H1 (cell line): ENCODE data around the gene CCDC197. TPM values are rescaled to one million over a fixed set of nuclear protein-coding genes. Genes with fewer than 3 reads are reported as not detected.

Source experiments
- CTCF ChIA-PET: fragments of 300-600 bp; sonication (Branson Sonifier 250); formaldehyde crosslinking; loops from one replicate; lab custom pipeline; 2021; ENCODE audit not compliant: partially characterized antibody; lab: Charles Lee
- POLR2A ChIA-PET: fragments of 300-600 bp; sonication (Branson Sonifier 250); formaldehyde crosslinking; loops from one replicate; lab custom pipeline; 2021; ENCODE audit warnings: inconsistent platforms; ENCODE audit not compliant: partially characterized antibody; lab: Charles Lee
- DNase-seq, 2 experiments: peaks; one replicate each; pipeline versions ENCODE4 v3.0.0 to v3.0.0-alpha.2; 2010 to 2022; ENCODE audit warnings: low spot score in 2 of 2, low read depth in 1 of 2, mixed read lengths in 1 of 2
- FAIRE-seq: peaks from 2 replicates; lab custom pipeline; 2011; peaks lifted over from hg19 to GRCh38; lab: Jason Lieb, UNC
- H2AFZ ChIP-seq: 2 replicates; pipeline ENCODE4 v1.8.1; 2012; ENCODE audit warnings: low read length, inconsistent platforms
- H2AK5ac ChIP-seq: 2 replicates; pipeline ENCODE4 v1.6.1; 2013; ENCODE audit warnings: low read depth, low read length
- H2BK120ac ChIP-seq: replicated peaks from 2 replicates; pipeline ENCODE3; 2013; ENCODE audit warnings: low read depth, low read length, inconsistent platforms
- H2BK12ac ChIP-seq: 2 replicates; pipeline ENCODE4 v1.6.1; 2013; ENCODE audit warnings: low read depth, low read length
- H2BK15ac ChIP-seq: 2 replicates; pipeline ENCODE4 v1.6.1; 2013; ENCODE audit warnings: low read length
- H2BK20ac ChIP-seq: 2 replicates; pipeline ENCODE4 v1.6.1; 2013; ENCODE audit warnings: low read length
- H2BK5ac ChIP-seq: 2 replicates; pipeline ENCODE4 v1.6.1; 2013; ENCODE audit warnings: low read depth, low read length
- H3K14ac ChIP-seq: 2 replicates; pipeline ENCODE4 v1.6.1; 2013; ENCODE audit warnings: inconsistent platforms; ENCODE audit not compliant: insufficient read length
- H3K18ac ChIP-seq: 2 replicates; pipeline ENCODE4 v1.6.1; 2013; ENCODE audit warnings: low read length; ENCODE audit errors: extremely low read depth
- H3K23ac ChIP-seq: 2 replicates; pipeline ENCODE4 v1.6.1; 2013; ENCODE audit warnings: inconsistent platforms; ENCODE audit not compliant: insufficient read length
- H3K23me2 ChIP-seq: 2 replicates; pipeline ENCODE4 v1.6.1; 2013; ENCODE audit warnings: low read depth, low read length
- H3K27ac ChIP-seq: 2 replicates; pipeline ENCODE4 v1.6.1; 2011; ENCODE audit warnings: low read depth, low read length, inconsistent platforms
- H3K27me3 ChIP-seq, 4 experiments: replicated peaks in 1 of 4; 1 replicate in 1 of 4; 2 replicates in 3 of 4; pipeline versions ENCODE4 v1.6.1 to v1.8.1; 2011 to 2013; ENCODE audit warnings: low read length in 3 of 4, mild to moderate bottlenecking in 3 of 4, inconsistent platforms in 2 of 4, mixed read lengths in 2 of 4, moderate library complexity in 1 of 4; ENCODE audit not compliant: control insufficient read depth in 3 of 4, insufficient read depth in 3 of 4; ENCODE audit errors: extremely low read depth in 1 of 4
- H3K36me3 ChIP-seq, 4 experiments: 2 replicates each; pipeline versions ENCODE4 v1.6.1 to v1.8.1; 2011 to 2013; ENCODE audit warnings: mild to moderate bottlenecking in 4 of 4, low read length in 3 of 4, moderate library complexity in 2 of 4, control low read depth in 1 of 4, inconsistent platforms in 1 of 4; ENCODE audit not compliant: insufficient read depth in 4 of 4, control insufficient read depth in 2 of 4
- H3K4ac ChIP-seq: replicated peaks from 2 replicates; pipeline ENCODE3; 2013; ENCODE audit warnings: low read length, low read depth, mixed read lengths, inconsistent platforms; ENCODE audit not compliant: insufficient read length
- H3K4me1 ChIP-seq, 4 experiments: replicated peaks in 1 of 4; 1 replicate in 1 of 4; 2 replicates in 3 of 4; pipeline versions ENCODE4 v1.6.1 to v1.8.1; 2011 to 2013; ENCODE audit warnings: low read length in 3 of 4, inconsistent platforms in 2 of 4, mixed read lengths in 1 of 4; ENCODE audit not compliant: insufficient read depth in 4 of 4, control insufficient read depth in 3 of 4
- H3K4me2 ChIP-seq, 2 experiments: 2 replicates each; pipeline versions ENCODE4 v1.6.1 to v1.8.1; 2011 to 2013; ENCODE audit warnings: low read depth in 2 of 2, low read length in 2 of 2, control low read depth in 1 of 2, inconsistent platforms in 1 of 2, mild to moderate bottlenecking in 1 of 2; ENCODE audit not compliant: insufficient read depth in 1 of 2
- H3K4me3 ChIP-seq, 4 experiments: fragments of 200-600, 300-600 bp in 1 of 4; sonication (generic), shearing (Covaris generic), sonication (Bioruptor Twin) in 1 of 4; 2 replicates each; pipeline versions ENCODE4 v1.5.1 to v1.8.1; 2011 to 2016; ENCODE audit warnings: low read length in 4 of 4, low read depth in 3 of 4, control low read depth in 2 of 4, inconsistent platforms in 2 of 4, mild to moderate bottlenecking in 2 of 4, mixed read lengths in 1 of 4, moderate library complexity in 1 of 4; ENCODE audit not compliant: insufficient read depth in 2 of 4; ENCODE audit errors: extremely low read depth in 1 of 4
- H3K56ac ChIP-seq: replicated peaks from 2 replicates; pipeline ENCODE3; 2013; ENCODE audit warnings: low read depth, mild to moderate bottlenecking, mixed read lengths, low read length, inconsistent platforms; ENCODE audit not compliant: insufficient read length
- H3K79me1 ChIP-seq: 2 replicates; pipeline ENCODE4 v1.6.1; 2013; ENCODE audit warnings: low read depth, low read length, control low read depth
- H3K79me2 ChIP-seq, 2 experiments: 2 replicates each; pipeline versions ENCODE4 v1.6.1 to v1.8.1; 2012 to 2013; ENCODE audit warnings: low read length in 2 of 2, mild to moderate bottlenecking in 2 of 2, inconsistent platforms in 1 of 2; ENCODE audit not compliant: insufficient read depth in 2 of 2, control insufficient read depth in 1 of 2
- H3K9ac ChIP-seq, 4 experiments: replicated peaks in 1 of 4; 1 replicate in 1 of 4; 2 replicates in 3 of 4; pipeline versions ENCODE4 v1.6.1 to v1.8.1; 2011 to 2013; ENCODE audit warnings: low read depth in 3 of 4, low read length in 3 of 4, control low read depth in 2 of 4, mild to moderate bottlenecking in 2 of 4, moderate library complexity in 2 of 4, inconsistent platforms in 1 of 4; ENCODE audit errors: extremely low read depth in 1 of 4
- H3K9me3 ChIP-seq, 2 experiments: 2 replicates each; pipeline versions ENCODE4 v1.6.1 to v1.8.1; 2012 to 2013; ENCODE audit warnings: mild to moderate bottlenecking in 2 of 2, moderate library complexity in 2 of 2, control low read depth in 1 of 2, inconsistent platforms in 1 of 2, low read depth in 1 of 2, low read length in 1 of 2, mixed read lengths in 1 of 2; ENCODE audit not compliant: insufficient read depth in 2 of 2
- H4K20me1 ChIP-seq, 2 experiments: replicated peaks in 1 of 2; 2 replicates each; pipeline versions ENCODE3 to v1.8.1; 2011 to 2013; ENCODE audit warnings: inconsistent platforms in 2 of 2, low read length in 2 of 2, mild to moderate bottlenecking in 1 of 2; ENCODE audit not compliant: insufficient read depth in 2 of 2, control insufficient read depth in 1 of 2
- H4K5ac ChIP-seq: 2 replicates; pipeline ENCODE4 v1.6.1; 2013; ENCODE audit warnings: low read length, low read depth, mixed read lengths, inconsistent platforms; ENCODE audit not compliant: insufficient read length
- H4K8ac ChIP-seq: 2 replicates; pipeline ENCODE4 v1.8.0; 2013; ENCODE audit warnings: mild to moderate bottlenecking, moderate library complexity, low read length, inconsistent platforms; ENCODE audit not compliant: insufficient read depth; ENCODE audit errors: extremely low read depth
- H4K91ac ChIP-seq: replicated peaks from 2 replicates; pipeline ENCODE3; 2013; ENCODE audit warnings: low read length, mixed read lengths, inconsistent platforms; ENCODE audit not compliant: insufficient read length
- CEBPB ChIP-seq: IDR thresholded peaks from 2 replicates; pipeline ENCODE4 v1.6.1; 2012; ENCODE audit warnings: low read depth, low read length
- CREB1 ChIP-seq: IDR thresholded peaks from 2 replicates; pipeline ENCODE4 v1.6.1; 2012; ENCODE audit warnings: inconsistent platforms
- CTBP2 ChIP-seq: IDR thresholded peaks from 2 replicates; pipeline ENCODE4 v1.7.0; 2011; ENCODE audit warnings: borderline replicate concordance, mild to moderate bottlenecking, moderate library complexity, mixed read lengths, low read length; ENCODE audit not compliant: insufficient read depth, insufficient read length
- EP300 ChIP-seq, 2 experiments: IDR thresholded peaks; 1 replicate in 1 of 2; 2 replicates in 1 of 2; pipeline ENCODE4 v1.6.1; 2011 to 2012; ENCODE audit warnings: low read depth in 2 of 2, low read length in 2 of 2, mild to moderate bottlenecking in 2 of 2, borderline replicate concordance in 1 of 2, inconsistent platforms in 1 of 2, moderate library complexity in 1 of 2
- GTF2F1 ChIP-seq: IDR thresholded peaks from 2 replicates; pipeline ENCODE4 v1.6.1; 2012; ENCODE audit warnings: low read depth, low read length, improper control_type of control experiment, borderline replicate concordance
- KDM1A ChIP-seq: fragments of 200-600, 300-600 bp; sonication (generic); IDR thresholded peaks from 2 replicates; pipeline ENCODE4 v1.7.1; 2016; ENCODE audit warnings: mild to moderate bottlenecking, low read length, borderline replicate concordance
- KDM4A ChIP-seq: IDR thresholded peaks from one replicate; pipeline ENCODE4 v1.7.1; 2012; ENCODE audit warnings: low read depth, mild to moderate bottlenecking, moderate library complexity, low read length, inconsistent platforms; ENCODE audit not compliant: severe bottlenecking
- MAFK ChIP-seq: IDR thresholded peaks from 2 replicates; pipeline ENCODE4 v1.6.1; 2012; ENCODE audit warnings: low read depth, mild to moderate bottlenecking, improper control_type of control experiment, low read length
- PHF8 ChIP-seq: fragments of 200-600 bp; sonication (generic); conservative IDR thresholded peaks from 2 replicates; pipeline ENCODE4 v1.7.1; 2012; ENCODE audit warnings: low read depth, mild to moderate bottlenecking, inconsistent platforms, low read length, moderate library complexity
- RFX5 ChIP-seq: IDR thresholded peaks from 2 replicates; pipeline ENCODE4 v1.6.1; 2011; ENCODE audit warnings: low read depth, low read length, improper control_type of control experiment, borderline replicate concordance
- SIX5 ChIP-seq: IDR thresholded peaks from 2 replicates; pipeline ENCODE4 v1.6.1; 2011; ENCODE audit warnings: mild to moderate bottlenecking, low read depth, low read length
- SP1 ChIP-seq: IDR thresholded peaks from 2 replicates; pipeline ENCODE4 v1.6.1; 2011; ENCODE audit warnings: low read depth, low read length
- WGBS, 2 experiments: shearing (Covaris generic) in 1 of 2; methylation state at CpG; one replicate each; pipeline versions ENCODE4 v1.1.6 to v1.1.7; 2013 to 2015; ENCODE audit warnings: low lambda C conversion rate in 2 of 2, mixed read lengths in 2 of 2, inconsistent platforms in 1 of 2, low coverage in 1 of 2, missing lambda C conversion rate in 1 of 2; ENCODE audit not compliant: insufficient replicate concordance in 2 of 2, insufficient coverage in 1 of 2, insufficient read length in 1 of 2; ENCODE audit errors: extremely low coverage in 1 of 2, missing lambda C conversion rate in 1 of 2; 5-methylcytosine and 5-hydroxymethylcytosine counted together
- polyA plus RNA-seq, 7 experiments: library from polyadenylated mRNA; depleted of rRNA in 3 of 7; stranded (reverse) in 5 of 7; unstranded in 2 of 7; fragments of >200 nt in 5 of 7; fragments of 200-250 nt in 2 of 7; gene quantifications; 1 replicate in 5 of 7; 2 replicates in 1 of 7; 4 replicates in 1 of 7; pipeline versions ENCODE4 v1.2.1 to v1.2.3, GENCODE V29; 2011 to 2013; ENCODE audit warnings: missing spikeins in 2 of 7, mixed read lengths in 2 of 7
- total RNA-seq: library from RNA; stranded (reverse); fragmentation: NEBNext Ultra II Directional; extraction: Animal tissue kit (Norgen Biotek cat#: 25700); gene quantifications from 2 replicates; pipeline ENCODE4 v1.2.1, GENCODE V29; 2021

CCDC197 gene
- total and polyA plus RNA-seq, 2 of the 8 experiments (the other 6 are each of a cell fraction or from before 2014, with no cell fraction given) = not detected

DNA sequence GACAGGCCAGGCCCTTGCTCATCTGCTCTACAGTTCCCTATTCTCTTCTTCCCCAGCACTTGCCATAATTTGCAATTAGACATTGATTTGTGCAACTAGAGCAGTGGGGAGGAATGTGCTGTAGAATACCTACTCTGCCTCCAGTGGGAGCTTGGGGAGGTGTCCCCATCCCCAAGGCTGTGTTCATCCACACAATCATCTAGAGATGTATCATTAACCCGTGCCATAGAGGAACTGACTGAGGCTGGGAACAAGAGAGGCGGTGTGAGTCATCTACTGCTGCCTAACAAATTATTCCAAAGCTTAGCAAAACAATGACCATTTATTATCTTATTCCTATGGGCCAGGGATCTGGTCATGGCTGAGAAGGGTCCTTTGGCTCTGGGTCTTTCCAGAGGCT, 23.9 kb downstream of the CCDC197 start:
- TF ChIP-seq SIX5 (no peak), SP1 (no peak), CTBP2 (no peak), PHF8 (no peak), MAFK (no peak), KDM4A (no peak), CREB1 (no peak), GTF2F1 (no peak), CEBPB (no peak), KDM1A (no peak), EP300 (IDR thresholded peaks at IDR 0.05; ENCODE audit: borderline replicate concordance in 1 of 2, low read depth in 2 of 2, low read length in 2 of 2) (no peak), RFX5 (no peak)
- TF ChIP-seq, all 59 proteins: peak for 0
- ChIA-PET CTCF (interaction anchor here (0.6 to 9.7 kb wide), 11 partner anchors 9 to 1458 kb away, joined by 3 to 65 read pairs (median 4); no protein-coding TSS in a partner anchor), POLR2A (interaction anchor here (1.4 kb wide), 1 partner anchor 10 kb away, joined by 5 read pairs; no protein-coding TSS in a partner anchor)
- no peak overlapping the region for H3K9ac ChIP-seq
- H3K27me3 ChIP-seq = no peaks in the 10 kb centered on the region; a peak in 1 of 7 replicates
- 77% methylated on average over 2 of the region's 2 CpGs; no CpG with 5 or more reads in 1 of the 2 experiments for WGBS, 2 experiments
- H2BK15ac ChIP-seq = no peak overlapping the region
- H3K4me2 ChIP-seq = no peak overlapping the region
- H2BK12ac ChIP-seq = no peak overlapping the region
- H2AK5ac ChIP-seq = no peak overlapping the region
- H3K79me1 ChIP-seq = no peaks in the 10 kb centered on the region
- no peak overlapping the region for H3K23ac ChIP-seq
- no peaks in the 10 kb centered on the region for H3K9me3 ChIP-seq
- H3K36me3 ChIP-seq = no peaks in the 10 kb centered on the region; a peak in 1 of 8 replicates
- H2BK20ac ChIP-seq = no peak overlapping the region
- H3K56ac ChIP-seq = no peak overlapping the region
- 0 out of 2 replicates have a peak overlapping the region, but pooled peaks have one; percentile 48 for H2AFZ ChIP-seq
- no peak overlapping the region for H3K18ac ChIP-seq
- H4K20me1 ChIP-seq = no peaks in the 10 kb centered on the region
- H3K4me1 ChIP-seq = peaks cover 0 to 18% (median 10%) of the 10 kb centered on the region in 4 experiments; a peak in 4 of 7 replicates
- DNase-seq = no peak
- H3K27ac ChIP-seq = no peak overlapping the region
- no peak overlapping the region for H3K4ac ChIP-seq
- no peak for FAIRE-seq
- H3K79me2 ChIP-seq = no peaks in the 10 kb centered on the region
- H3K14ac ChIP-seq = no peak overlapping the region
- H3K23me2 ChIP-seq = no peaks in the 10 kb centered on the region; the same call in 1 of the 2 replicates
- no peak overlapping the region for H2BK5ac ChIP-seq
- H3K4me3 ChIP-seq = no peak overlapping the region
- H4K5ac ChIP-seq = no peak overlapping the region
- no peak overlapping the region for H2BK120ac ChIP-seq
- no peak overlapping the region for H4K91ac ChIP-seq
- no peak overlapping the region for H4K8ac ChIP-seq
